ENCODE measurements around the gene ABCG2.

Gene ABCG2

GRCh38 chr4:88062843-88063242 is 95.6 kb downstream of the ABCG2 start:
- peak; percentile 97 for FAIRE-seq

DNA sequence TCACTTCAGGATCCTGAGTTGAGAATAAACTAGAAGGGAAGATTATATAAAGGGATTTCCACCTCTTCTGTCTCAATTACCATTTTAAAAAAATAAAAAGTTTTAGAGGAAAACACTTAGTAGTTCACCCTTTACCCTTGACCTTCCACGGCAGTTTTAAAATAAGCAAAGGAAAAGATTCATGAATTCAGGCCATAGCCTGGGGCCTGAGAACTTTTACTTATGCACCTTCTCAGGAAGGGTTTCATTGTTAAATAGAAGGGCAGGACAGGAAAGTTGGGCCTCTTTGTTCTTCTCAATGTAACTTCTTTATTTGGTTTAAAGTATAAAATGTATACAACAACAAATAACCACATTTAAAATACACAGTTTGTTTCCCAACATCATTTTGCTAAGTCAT is 96.1 kb downstream of the ABCG2 start:
- FAIRE-seq: no peak

- FAIRE-seq: no peak
Measured at GRCh38 chr4:88060431-88060830, 98.0 kb downstream of the ABCG2 start.

DNA sequence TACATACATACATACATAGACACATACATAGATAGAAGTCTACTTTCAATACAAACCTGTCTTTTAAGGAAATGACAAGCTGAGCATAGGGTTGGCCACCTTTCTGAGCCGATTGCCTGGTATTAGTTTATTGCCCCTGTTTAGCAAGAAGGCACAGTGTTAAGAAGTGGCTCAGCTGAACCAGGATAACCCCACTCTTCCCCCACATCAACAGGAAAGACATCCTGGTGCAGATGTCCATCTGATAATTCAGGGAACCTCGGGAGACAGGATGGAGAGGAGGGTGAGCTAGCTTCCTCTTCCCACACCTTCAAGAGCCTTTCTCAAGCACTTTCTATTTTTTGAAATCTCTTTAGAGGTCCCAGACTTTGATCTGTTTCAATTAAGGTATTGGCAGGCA is 98.7 kb downstream of the ABCG2 start:
- FAIRE-seq: no peak

DNA sequence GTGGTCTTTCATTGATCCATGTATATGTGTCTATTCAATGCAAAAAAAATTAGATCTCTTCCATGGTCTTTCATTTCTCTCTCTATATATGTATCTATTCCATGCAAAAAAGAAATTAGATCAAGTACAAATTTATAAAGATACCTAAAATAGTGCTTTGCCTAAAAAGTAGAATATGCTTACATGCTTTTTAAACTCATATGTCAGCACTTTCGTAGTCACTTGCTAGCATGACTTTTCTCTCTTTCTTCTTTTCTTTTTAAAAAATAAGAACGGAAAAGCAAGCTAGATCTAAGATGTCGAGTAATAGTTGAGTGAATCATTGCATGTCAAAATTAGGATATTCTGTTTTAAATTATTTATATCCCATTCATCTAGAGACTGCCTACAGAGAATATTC is 100.1 kb downstream of the ABCG2 start:
- no peak for FAIRE-seq

DNA sequence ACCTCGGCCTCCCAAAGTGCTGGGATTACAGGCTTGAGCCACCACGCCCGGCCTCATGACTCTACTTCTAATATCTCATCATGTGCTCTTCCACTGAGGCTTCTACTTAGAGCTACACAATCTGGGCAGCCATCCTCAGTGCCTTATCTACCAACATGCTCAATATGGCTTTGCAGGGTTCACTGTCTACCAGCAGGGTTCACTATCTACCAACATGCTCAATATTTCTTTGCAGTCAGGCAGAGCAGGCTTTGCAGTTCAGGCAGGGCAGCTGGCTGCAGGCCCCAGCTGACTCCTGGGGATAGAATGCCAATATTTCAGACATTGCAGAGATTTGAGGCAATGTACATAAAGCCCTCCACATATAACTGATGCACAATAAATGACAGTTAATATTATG is 103.5 kb downstream of the ABCG2 start:
- no peak for FAIRE-seq

DNA sequence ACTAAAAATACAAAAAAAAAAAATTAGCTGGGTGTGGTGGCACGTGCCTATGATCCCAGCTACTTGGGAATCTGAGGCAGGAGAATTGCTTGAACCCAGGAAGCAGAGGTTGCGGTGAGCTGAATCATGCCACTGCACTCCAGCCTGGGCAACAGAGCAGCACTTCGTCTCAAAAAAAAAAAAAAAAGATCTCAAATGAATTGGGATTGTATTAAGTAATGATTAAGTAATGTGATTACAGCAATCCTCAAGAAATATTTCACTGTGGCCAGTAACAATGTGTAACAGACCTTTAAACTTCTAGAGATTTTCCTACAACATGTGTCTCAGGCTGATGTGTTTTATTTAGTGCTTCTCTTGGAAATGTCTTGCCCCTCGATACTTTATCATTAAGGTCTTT is 104.2 kb downstream of the ABCG2 start:
- no peak for FAIRE-seq

GRCh38 chr4:88045021-88045420 is 113.4 kb downstream of the ABCG2 start:
- peak; percentile 5 for FAIRE-seq

- FAIRE-seq: no peak
Measured at GRCh38 chr4:88043586-88044340, 114.7 kb downstream of the ABCG2 start.

GRCh38 chr4:88043001-88043400 is 115.4 kb downstream of the ABCG2 start:
- no peak for FAIRE-seq

GRCh38 chr4:88041626-88042025 is 116.8 kb downstream of the ABCG2 start:
- FAIRE-seq: no peak

DNA sequence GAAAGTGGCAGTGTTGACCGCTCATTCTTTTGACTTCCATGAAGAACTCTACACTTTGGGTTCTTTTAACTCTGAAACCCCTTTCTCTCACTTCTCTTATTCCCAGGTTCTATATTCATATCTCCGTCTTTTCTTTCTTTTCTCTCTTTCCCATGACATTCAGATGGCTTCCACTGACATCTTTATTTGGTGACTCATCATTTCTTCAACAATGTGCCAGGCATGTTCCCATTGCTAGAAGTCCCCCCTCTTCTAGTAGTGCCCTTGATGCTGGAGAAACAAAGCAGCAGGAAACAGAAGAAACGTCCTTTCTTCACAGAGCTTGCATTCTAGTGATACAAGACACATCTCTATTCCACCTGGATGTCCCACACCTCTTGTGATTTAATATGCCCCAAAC is 117.7 kb downstream of the ABCG2 start:
- no peak for FAIRE-seq

Measured in islet of Langerhans (tissue), 1 donor.